DND-41 (cell line): Measurements from ENCODE around the gene PLEK.

ENCODE experiments used
- EZH2 ChIP-seq: IDR thresholded peaks from 3 replicates; pipeline ENCODE4 v1.6.1; 2012; ENCODE audit warnings: borderline replicate concordance, low read depth, mild to moderate bottlenecking, moderate library complexity, low read length, inconsistent platforms; ENCODE audit not compliant: severe bottlenecking
- TF ChIP-seq, protein P1 (sequence below): IDR thresholded peaks from 2 replicates; pipeline ENCODE4 v1.5.1; 2012; ENCODE audit warnings: borderline replicate concordance, low read length, moderate library complexity, mild to moderate bottlenecking; ENCODE audit not compliant: poor library complexity, severe bottlenecking; ENCODE audit errors: extremely low read depth

DNA sequence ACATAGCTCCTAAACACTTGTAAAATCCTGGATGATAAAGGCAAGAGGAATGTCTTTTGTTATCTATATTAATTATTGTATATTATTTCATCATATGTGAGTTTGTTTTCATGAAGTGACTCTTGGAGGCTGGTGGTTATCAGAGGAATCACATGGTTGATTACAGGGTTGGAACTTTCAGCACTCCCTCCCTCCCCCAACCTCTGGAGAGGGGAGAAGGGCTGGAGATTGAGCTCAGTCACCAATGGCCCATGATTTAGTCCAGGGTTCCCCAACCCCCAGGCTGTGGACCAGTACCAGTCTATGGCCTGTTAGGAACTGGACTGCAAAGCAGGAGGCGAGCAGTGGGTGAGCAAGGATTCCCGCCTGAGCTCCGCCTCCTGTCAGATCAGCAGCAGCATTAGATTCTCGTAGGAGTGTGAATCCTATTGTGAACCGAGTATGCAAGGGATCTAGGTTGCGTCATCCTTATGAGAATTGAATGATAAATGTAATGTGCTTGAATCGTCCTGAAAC is 64.3 kb downstream of the PLEK start:
- TF ChIP-seq, protein P1, sequence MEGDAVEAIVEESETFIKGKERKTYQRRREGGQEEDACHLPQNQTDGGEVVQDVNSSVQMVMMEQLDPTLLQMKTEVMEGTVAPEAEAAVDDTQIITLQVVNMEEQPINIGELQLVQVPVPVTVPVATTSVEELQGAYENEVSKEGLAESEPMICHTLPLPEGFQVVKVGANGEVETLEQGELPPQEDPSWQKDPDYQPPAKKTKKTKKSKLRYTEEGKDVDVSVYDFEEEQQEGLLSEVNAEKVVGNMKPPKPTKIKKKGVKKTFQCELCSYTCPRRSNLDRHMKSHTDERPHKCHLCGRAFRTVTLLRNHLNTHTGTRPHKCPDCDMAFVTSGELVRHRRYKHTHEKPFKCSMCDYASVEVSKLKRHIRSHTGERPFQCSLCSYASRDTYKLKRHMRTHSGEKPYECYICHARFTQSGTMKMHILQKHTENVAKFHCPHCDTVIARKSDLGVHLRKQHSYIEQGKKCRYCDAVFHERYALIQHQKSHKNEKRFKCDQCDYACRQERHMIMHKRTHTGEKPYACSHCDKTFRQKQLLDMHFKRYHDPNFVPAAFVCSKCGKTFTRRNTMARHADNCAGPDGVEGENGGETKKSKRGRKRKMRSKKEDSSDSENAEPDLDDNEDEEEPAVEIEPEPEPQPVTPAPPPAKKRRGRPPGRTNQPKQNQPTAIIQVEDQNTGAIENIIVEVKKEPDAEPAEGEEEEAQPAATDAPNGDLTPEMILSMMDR: no peak
- no peak for TF ChIP-seq EZH2
